HG02885 (cell line): Measurements from ENCODE around the gene UTS2R.

Experiments used
- ATAC-seq: cut with Tn5 transposase; IDR thresholded peaks from one replicate; pipeline ENCODE4 v1.9.1; 2021; ENCODE audit warnings: mild to moderate bottlenecking; ENCODE audit not compliant: unreplicated experiment, poor library complexity

UTS2R gene

DNA sequence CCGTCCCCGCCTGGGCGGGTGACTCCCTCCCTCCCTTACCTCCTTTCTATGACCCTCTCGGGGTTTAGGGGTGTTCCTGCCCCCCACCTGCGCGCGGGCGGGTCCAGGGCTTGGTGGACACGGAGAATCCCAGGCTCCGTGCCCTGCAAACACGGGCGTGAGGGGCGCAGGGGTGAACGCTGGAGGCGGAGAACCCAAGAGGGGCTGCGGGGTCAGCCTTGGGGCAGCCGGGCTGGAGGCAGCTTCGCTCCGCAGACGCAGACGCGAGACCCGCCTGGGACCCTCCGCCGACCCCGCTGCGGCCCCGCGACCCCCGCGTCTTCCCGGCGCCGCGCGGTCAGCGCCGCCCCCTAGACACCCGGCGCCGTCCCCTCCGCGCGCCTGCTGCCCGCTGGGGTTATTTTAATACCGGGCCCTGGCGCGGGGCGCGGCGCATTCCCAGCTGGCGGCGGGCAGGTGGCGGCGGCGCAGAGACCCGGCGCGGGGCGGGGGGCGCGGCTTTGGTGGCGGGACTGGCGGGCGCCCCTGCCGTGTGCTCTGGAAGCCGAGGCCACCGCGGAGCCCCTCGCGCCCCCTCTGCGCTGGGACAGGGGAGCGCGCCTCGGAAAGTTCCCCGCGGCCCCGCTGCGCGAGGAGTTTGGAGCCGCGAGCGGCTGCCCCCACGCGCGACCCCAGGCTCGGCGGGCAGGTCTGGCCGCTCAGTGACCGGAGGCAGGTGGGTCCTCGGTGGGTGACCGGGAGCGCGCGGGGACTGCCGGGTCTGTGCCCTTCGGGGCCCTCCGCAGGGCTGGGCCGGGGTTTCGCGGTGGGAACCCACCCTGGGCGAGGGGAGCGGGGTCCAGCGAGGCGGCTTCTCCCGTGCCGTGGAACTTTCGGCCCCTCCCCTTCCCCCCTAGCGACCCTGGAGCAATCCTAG, at the start of gene UTS2R:
Gene UTS2R (plus strand): TSS at position 433 of the 916 bp plus-strand sequence. CDS start 2,560 bp downstream, outside the sequence.
- ATAC-seq: no peak

DNA sequence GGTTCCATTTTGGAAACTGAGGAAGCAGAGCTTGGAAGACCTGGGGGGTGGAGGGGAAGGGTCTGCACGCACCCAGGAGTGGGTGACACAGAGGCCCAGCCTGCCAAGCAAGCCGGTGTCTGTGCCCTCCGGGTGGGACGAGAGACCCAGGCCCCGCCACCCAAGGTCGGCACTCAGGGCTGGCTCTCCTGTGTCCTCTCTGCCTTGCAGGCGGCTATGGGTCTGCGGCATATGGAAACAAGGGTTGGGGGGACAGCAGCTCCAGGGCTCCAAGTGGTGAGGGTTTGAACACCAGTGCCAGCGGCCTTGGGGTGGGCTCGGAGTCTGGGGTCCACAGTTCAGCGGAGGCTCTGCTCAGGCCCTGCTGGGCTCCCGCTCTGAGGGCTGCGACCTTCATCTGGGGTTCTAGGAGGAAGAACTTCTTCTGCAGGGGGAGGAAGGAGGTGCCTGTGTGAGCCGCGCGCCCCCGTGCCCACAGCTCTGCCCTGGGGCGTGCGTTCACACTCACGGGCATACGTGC, 49.6 kb upstream of the UTS2R start:
- no peak for ATAC-seq

DNA sequence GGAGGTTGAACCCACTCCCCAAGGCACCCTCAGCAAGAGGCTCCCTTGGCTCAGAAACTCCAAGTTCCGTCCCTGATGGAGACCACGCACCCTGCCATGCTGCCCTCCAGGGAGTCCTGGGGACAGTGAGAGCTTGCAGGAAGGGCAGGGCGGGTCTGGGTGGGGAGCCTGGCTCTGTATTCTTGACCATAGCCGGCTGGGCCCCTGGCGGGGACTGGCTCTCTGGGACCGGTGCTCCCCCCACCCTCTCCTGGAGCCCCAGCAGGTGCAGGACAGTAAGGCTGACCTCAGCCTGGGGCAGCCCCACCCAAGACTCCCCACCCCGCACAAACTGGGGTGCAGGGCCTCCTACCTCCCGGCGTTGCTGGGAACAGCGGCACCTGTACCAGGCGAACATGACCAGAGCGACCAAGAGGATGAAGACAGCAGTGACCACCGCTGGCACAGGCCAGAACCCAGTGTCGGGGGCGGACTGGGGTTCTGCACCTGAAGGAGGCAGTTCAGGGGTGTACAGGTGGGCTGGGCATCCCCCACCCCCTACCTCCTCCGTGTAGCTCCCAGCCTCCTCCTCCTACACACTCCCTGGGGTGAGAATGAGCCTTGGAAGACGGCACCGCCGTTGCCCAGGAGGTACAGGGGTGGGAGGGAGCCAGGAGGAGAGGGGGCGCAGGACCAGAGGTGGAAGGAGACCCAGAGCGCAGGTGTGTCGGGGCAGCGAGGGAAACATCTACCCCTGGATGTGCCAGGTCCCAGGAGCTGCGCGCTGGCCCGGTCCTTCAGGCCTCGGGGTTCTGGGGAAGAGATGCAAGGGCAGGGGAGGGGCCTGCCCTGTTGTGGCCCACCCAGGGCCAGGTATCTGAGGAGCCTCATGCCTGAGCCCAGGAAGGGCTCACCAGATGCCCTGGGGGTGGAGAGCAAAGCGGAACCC, 48.8 kb upstream of the UTS2R start:
- no peak for ATAC-seq

DNA sequence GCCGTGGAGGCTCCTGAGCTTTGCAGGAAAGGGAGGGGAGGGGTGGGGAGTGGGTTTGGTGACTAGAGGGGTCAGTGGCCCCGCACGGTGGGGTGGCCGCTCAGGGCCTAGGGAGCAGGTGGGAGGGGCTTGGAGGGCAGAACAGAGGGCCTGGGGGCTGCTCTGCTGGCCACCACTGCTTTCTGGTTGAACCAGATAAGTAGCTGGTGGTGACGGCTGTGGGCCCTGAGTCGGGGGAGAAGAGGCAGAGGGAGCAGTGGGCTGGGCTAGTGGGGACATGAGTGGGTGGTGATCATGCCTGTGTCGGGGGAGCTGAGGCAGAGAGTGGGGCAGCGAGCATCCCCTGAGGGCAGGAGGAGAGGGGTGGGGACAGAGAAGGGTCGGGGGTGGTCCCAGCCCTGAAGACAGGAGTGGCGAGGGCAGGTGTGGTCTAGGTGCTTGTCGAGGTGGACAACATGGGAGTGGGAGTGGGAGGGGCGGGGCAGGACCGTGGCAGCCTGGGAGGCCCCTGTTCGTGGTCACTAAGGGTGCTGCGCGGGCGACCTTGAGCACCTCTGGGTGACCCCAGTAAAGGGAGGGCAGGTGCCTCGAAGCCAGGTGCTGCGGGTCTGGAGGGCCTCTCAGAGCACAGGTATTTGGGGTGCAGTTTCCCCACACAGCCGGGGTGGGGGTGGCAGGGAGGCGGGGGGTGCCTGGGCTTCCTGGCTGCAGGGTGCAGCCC, 47.9 kb upstream of the UTS2R start:
- ATAC-seq: no peak

DNA sequence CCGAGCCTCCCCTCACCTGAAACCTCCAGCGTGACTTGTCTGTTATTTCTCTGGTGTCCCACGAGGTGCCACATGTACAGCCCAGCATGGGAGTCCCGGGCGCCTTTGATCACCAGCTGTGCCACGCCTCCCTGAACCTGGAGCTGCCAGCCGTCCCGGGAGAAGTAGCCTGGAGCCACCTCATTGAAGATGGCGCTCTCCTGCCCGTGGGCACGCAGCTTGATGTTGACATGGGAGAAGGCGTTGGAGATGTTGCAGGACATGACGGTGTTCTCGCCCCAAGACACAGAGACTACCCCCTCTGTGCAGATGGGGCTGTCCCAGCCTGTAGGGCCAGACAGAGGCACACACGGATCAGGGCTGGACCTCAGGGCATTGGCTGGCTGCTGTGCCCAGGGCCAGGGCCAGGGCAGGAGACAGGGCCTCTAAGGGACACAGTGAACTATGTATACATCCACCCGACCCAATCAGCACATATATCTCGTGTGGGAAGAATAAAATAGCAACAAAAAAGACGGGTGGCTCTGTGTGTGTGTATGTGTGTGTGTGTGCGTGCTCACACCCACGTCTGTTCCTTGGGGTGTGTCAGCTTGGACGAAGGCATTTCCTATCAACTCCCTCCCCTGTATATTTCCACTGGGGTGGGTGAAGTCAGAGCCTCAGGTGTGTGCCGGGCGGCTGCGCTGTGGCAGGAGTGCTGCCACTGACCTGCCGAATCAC, 46.8 kb upstream of the UTS2R start:
- ATAC-seq: no peak

DNA sequence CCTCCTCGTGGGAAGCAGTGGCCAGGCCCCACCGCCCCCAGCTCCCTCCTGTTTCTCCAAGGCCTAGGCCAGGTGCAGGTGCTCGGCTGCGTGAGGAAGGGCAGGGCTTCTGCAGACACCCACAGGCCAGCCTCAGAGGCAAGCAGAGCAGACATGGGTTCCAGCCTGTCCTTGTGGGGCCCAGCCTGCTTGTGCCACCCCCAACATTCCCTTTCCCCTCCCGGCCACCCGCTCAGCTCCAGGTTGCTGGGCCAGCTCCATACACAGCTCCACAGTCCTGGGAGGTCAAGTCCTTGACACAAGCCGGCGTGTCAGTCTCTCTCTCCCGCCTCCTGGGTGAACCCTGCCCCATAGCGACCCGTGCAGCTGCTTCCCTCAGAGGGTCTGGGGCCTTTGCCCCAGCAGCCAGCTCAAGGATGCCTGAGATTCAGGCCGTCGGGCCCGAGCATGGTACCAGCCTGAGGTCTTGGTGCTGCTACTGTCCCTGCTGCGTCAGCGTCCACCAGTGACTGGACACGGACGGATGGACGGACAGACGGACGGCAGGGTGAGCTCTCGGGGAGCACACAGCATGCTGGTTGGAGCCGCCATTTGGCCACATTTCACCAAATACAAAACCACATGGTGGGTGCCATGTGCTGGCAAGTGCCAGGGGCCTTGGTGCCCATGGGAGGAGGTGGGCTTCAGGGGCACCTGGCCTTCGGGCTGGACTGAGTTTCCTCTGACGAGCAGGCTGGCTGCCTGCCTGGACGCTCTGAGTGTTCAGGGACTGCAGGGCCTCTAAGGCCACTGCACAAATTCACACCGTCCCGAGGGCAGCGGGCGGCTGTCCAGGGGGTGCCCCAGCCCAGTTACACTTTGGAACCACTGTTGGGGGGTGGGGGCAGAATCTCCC, 46.0 kb upstream of the UTS2R start:
- no peak for ATAC-seq

DNA sequence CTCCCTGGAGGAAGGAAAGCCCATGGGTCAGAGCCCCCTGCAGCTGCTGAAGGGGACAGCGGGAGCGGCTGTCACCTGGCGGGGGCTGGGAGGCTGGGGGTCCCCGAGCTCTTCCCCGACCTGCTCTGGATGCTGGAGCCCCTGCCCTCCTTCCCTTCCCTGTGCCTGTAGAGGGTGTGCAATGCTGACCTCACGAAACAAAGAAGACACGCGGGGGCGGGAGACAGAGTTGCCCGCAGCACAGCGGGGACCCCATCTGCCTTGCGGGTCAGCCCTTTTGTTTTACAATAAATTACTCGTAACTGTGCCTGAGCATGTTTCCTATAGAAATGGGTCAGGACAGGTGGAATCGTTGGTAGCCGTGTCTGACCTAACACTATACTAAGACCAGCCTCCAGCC, 44.3 kb upstream of the UTS2R start:
- no peak for ATAC-seq

DNA sequence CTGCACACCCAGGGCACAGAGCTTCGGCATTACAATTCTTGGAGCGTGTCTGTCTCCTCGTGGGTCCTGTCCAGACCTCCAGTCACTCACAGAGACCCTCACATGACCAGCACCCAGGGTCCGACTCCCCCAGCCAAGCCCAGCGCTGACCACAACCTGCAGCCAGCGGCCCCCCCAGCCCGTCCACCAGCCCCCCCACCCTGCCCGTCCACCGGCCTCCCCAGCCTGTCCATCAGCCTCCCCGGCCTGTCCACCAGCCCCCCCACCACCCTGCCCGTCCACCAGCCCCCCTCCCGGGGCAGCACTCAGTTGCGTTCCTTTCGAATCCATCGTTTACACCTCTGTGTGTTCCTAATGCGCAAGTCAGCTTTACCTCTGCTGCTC, 43.8 kb upstream of the UTS2R start:
- ATAC-seq: no peak

DNA sequence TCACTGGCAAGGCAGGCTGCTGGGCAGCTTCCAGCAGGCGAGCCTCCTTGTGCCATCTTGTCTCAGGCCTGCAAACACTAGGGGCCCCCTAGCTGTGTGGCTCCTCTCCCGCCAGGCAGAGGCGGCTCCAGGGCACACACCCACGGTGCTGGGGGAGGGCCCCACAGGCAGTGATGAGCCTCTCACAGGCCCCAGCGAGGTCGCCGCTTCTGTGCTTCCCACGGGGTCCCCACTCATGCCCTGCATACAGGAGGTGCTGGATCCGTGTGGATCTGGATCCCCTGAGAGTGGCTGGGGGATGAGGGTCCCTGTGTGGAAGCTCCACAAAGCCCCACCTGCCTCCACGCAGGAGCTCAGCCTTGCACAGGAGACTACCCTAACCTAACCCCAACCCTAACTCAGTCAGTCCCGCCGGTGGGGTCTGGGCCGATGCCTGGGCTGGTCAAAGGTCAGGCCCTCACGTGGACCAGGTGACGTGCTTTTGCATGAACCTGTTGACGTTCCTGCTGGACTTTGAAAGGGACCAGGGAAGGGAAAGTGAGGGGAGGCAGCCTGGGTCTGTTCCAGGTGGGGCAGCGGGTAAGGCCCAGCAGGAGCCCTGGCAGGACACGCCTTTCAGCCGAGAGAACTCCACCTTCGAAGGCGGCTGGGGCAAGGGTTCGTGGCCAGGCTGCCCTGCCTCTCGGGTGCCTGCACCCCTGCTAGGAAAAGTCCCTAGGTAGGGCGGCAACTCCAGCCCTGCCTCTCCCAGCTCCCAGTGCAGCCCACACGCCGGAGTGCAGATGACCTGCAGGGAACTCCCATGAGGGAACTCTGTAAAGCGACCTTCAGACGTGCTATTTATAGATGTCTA, 43.2 kb upstream of the UTS2R start:
- ATAC-seq: no peak

DNA sequence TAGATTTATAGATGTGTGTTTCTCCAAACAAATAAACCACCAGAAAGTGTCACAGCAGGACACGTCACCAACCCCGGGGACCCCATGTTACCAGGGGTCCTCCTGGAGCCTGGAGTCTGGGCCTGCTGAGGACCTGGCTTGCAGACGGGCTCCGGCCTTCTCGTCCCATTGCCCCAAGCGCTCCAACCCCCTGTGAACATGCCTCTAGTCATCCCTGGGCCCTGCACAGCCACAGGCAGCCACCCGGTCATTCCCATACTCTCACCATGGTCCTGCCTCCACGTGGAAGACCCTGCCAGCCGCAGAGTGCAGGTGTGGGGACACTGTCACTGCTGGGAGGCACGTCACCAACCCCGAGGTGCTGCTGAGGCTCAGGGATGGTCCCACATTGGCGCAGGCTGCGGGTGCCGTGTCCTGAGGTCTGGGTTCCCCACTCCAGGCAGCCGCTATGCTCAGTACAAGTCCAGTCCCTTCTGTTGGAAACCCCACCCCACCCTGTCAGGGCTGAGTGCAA, 42.5 kb upstream of the UTS2R start:
- ATAC-seq: no peak

DNA sequence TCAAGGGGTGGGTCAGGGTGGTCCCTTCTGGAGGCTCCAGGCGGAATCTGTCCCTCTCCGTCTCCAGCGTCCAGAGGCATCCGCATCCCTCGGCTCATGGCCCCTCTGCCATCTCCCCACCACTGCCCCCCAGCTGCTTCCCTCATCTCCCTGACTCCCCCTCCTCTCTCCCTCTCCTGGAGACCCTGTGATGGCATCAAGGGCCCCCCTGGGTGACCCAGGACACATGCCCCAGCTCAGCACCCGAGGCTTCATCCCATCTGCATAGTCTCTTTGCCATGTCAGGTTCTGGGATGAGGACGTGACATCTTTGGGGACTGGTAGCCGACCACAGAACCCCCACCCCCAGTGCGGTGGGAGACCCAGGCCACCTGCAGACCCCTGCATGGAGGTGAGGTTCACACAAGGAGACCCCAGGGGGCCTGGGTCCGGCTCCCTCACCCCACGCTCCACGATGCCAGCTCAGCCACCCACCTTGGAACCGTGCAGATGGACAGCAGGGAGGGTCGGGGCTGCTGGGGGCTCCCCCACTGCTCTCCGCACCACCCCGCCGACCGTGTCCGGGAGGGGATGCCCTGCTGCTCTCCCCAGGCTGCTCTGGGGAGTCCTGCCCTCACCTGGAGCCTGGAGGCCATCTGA, 41.8 kb upstream of the UTS2R start:
- ATAC-seq: no peak

DNA sequence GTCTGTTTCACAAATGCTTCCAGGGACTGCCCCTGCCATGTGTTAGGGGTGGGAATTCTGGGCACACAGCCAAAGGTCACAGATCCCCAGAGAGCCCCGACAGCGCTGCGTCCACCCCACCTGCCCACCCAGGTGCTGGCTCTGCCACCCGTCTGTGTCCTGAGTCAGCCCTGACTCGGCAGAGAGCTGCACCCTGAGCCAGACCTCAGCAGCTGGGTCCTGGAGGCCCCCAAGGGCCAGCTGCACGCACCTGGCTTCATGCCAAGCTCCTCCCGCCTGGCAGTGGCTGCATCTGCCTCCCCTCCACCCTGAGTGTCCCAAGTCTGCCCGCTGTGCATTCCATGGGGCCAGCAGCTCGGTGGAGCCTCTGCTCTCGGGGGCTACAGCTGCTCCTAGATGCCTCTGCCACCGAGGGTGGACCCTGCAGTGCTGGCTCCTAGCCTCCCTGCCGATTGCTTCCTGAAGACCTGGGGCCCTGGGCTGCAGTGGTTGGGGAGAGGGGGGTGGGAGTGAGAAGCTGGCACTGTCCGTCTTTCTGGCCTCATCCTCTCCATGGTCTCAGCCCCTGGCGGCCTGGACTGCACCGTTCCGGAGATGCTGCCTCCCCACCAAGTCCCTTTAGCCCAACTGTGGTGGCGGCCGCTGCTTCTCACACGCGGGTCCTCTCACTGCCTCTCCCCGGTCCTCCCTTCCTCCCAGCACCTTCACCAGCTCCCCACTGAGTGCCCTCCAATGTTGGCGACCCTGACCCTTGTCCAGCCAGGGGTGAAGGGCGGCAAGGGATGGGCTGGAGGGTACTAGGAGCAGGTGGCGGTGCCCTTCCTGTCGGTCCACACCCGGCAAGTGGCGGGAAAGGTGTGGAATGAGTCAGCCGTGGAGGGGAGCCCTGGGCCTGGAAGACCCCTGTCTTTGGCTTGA, 41.0 kb upstream of the UTS2R start:
- no peak for ATAC-seq

DNA sequence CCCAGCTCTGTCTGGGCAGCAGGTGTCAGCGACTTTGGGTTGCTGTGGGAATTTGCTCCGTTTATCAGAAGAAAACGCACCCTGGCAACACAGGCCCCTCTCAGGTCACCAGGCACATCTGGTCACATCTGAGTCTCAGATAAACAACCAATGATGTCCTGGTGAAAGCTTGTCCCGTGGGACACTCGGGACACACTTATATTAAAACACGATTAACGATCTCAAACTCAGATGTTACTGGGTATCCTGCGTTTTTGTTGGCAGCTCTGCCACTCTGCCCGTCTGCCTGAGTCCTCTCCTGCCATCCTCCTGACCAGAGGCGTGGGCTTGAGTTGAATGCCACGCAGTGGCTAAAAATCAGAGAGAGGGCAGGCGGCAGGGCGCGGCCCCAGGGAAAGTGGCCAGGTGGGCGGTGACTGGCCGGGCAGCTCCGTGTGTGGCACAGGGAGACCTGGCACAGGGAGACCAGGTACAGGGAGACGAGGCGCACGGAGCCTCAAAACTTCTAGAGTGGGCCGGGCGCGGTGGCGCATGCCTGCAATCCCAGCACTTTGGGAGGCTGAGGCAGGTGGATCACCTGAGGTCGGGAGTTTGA, 40.1 kb upstream of the UTS2R start:
- ATAC-seq: no peak

DNA sequence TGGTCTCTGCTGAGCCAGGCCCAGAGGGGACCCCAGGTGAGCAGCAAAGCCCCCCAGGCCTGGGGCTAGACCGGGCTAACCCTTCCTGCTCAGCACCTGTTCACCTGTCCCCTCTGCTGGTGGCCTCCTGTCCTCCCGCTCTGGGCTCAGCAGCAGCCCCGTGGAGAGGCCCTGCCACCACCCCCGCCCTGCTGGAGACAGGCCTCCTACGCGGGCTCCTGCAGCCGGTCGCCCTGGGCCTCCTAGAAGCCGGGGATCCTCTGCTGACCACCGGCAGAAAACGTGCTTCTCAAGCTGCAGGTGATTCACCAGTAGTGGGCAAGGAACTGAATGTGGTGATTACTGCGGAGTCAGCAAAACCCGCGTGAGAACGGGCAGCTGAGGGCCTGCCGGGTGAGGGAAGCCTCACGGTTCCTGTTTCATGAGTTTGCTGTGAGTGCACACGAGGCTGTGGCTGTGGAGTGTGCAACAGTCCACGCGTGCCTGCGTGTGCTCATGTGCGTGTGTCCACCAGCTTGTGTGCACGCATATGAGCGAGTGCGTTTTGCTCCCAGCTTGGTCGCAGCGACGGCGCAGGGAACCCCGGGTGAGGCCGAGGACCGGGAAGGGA, 38.8 kb upstream of the UTS2R start:
- no peak for ATAC-seq
